Parietal lobe (tissue), 2 donors: ENCODE measurements around the gene RALB. TPM values are rescaled to one million over a fixed set of nuclear protein-coding genes. Genes with fewer than 3 reads are reported as not detected.

Experiments
- small RNA-seq: library from RNA; depleted of rRNA; stranded (forward); fragments of <200 nt; gene quantifications from one replicate; pipeline ENCODE3, GENCODE V24; 2014; ENCODE audit warnings: low replicate concordance
- total RNA-seq: library from RNA; depleted of rRNA; stranded (reverse); fragments of >200 nt; gene quantifications from one replicate; pipeline ENCODE4 v1.2.3, GENCODE V29; 2014

Gene RALB
- total RNA-seq: 26.9 TPM

DNA sequence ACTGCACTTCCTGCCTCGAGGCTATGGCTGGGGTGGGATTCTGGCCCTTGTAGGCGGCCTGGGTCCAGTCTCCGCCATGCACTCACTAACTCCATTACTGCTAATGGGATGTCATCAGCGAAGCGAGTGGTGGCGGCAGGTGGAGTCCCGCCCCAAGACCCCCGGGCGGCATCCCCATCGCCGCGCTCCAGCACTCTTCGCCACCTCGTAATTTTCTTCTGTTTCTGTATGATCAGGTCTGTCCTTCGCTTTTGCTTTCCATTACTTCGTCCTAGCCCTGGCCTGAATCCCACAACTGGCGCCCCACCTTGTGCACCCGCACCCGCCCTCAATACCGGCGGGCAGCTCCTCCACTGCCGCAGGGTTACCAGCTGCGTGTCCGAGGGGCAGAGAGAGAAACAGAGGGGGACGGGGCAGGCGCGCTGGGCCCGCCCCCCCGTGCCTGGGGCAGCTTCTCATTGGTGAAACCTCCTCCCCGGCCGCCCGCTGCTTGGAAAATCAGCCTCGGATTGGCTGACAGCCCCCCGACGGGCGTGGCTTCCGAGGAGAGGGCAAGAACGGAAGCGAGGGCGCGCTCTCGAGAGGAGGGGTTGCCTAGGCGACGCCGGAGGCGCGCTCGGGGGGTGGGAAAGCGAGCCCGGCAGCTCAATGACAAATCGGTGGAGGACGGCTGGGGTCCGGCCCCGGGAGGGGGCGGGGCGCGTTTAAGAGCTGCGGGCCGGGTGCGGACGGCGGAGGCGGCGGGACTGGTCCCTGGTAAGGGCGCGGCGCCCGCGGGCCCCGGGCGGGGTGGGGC, at the start of gene RALB:
Gene RALB, plus strand, starts transcription at position 628 of the 796 bp plus-strand sequence. CDS start 25,813 bp downstream, outside the sequence.

GRCh38 chr2:120223034-120223912, 29.4 kb upstream of the RALB start, which contains the start of gene TMEM185B:
TMEM185B (minus strand) TSS chr2:120223400; CDS start chr2:120222976, 424 bp downstream.

Small RNA genes lying within 50 kb of the gene (small RNA-seq; reads per million reads assigned to genes)
- gene MTND4LP14: not detected

Other genes starting within 250 kb of the RALB start
- 126 TPM for gene EPB41L5, start 239.8 kb upstream of the RALB start, total RNA-seq
- 20.0 TPM for gene TMEM185B, start 29.5 kb upstream of the RALB start, total RNA-seq
- gene INHBB, start 93.3 kb downstream of the RALB start, total RNA-seq: 7.2 TPM